ENCODE data around the gene ZYX.

DNA sequence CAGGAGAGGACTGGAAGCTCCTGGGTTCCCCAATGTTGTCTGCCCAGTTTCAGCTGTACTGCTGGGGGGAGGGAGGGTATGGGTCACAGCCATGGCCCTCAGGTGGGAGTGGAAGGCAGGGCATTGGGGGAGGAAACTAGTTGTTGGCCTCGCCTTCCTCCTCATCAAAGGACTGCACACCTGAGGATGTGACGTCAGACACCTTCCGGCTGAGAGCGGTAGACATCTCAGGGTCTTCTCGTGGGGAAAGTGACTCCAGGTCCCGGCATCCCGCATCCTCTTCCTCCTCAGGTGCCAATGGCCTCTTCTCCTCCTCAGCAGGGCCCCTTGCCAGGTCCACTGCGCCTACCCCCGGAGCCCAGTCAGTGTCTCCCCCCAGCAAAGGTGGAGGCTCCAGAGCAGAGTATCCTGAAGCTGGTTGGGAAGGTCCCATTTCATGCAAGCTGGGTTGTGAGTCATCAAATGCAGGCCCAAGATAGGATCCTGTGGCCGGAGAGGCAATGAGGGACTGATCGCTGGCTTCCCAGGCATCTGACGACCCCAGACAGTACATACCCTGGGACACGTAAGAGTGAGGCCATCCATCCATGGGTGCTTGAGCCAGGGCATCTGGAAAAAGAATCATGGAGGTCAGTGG lies 24.6 kb upstream of the ZYX start:
- no peak for TF ChIP-seq PPARA (CRISPR knock-in tag; IDR thresholded peaks at IDR 0.05; ENCODE audit: borderline replicate concordance)
- no peak for TF ChIP-seq ARNTL (CRISPR knock-in tag; IDR thresholded peaks at IDR 0.05; ENCODE audit: borderline replicate concordance, low read depth)

Measured in SK-N-SH treated with all-trans-retinoic acid at 6 μM for 48 hours (cell line).